ENCODE data around the gene FGF11.

The FGF11 gene

DNA sequence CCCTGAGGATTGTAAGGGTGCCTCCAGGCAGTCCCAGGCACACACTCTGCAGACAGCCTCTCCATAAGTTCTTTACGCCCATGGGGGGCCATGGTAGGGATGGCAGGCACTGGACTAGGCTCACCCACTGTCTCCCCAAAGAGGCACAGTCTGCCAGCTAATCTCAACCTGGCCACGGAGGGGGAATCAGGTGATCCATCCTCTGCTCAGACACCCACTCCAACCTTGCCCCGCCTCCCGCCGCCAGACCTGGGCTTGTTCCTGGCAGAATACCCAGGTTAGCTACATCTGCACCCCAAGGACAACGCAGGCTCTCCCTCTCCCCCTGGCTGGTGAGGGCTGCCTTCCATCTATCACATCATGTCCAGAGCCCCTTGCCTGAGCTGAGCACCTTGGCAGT, 30.4 kb upstream of the FGF11 start:
- no peak for DNase-seq

DNA sequence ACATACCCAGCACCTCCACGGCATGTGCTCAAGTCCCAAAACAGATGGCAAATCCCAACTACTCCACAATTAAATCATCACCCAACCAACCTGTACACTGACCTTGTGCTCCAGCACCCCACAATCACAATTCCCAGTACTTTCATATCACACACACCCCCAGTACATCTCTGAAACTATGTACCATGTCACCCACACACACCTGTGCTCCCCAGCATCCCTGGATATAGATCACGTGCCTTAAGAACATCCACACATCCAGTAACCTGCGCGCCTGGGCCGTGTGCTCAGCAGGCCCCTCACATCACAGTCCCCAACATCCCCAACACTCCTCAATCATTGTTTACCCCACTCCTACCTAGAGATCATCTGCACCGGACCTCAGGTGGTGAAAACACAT, 29.6 kb upstream of the FGF11 start:
- DNase-seq, result no peak

DNA sequence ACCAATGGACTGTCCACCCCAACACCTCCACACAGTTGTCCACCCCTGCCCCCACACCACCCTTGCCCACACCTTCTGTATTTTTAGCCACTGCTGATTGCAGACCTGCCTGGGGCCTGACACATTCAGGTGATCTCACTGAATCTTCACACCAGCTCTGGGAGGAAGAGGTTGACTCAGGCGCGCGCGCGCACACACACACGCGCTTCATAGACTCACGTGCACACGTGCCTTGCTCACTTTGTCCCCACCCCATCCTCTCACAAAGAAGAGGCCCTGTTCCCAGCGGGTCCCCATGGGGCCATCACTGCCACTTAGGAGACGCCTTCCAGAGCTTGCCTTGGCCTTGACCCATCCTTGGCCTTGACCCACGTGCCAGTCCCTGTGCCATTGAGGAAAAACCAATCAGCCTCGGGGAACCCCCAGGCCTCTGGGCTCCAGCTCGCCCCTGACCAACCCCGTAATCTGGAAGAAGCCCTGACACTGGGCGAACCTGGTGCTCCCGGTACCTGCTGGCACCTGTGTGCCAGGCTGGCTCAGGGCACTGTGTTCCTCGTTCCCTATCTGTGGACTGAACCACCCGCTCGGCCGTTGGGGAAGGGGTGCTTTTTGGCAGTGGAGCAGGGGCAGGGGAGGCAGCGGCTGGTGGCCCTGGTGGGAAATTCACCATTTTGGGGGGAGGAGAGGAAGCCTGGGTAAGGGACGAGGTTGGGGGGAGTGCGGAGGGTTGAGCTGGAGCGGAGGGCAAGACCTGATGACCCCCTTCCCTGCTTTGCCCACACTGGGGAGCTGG, 28.5 kb upstream of the FGF11 start:
- no peak for DNase-seq

DNA sequence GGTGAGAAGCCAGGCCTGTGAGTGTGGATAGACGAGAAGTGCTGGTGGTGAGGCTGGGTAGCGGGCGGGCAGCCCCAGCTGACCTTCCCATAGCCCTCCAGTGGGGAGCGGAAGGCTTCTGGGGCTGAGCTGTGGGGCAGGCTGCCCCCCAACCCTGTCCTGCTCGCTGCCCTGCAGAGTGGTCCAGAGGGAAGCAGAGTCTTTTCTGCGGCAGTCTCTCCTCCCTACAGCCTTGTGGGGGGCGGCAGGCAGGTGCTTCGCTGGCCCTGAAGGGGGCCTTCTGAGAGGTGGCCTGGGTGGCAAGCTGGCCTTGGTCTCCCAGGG, 27.9 kb upstream of the FGF11 start:
- DNase-seq, result no peak

DNA sequence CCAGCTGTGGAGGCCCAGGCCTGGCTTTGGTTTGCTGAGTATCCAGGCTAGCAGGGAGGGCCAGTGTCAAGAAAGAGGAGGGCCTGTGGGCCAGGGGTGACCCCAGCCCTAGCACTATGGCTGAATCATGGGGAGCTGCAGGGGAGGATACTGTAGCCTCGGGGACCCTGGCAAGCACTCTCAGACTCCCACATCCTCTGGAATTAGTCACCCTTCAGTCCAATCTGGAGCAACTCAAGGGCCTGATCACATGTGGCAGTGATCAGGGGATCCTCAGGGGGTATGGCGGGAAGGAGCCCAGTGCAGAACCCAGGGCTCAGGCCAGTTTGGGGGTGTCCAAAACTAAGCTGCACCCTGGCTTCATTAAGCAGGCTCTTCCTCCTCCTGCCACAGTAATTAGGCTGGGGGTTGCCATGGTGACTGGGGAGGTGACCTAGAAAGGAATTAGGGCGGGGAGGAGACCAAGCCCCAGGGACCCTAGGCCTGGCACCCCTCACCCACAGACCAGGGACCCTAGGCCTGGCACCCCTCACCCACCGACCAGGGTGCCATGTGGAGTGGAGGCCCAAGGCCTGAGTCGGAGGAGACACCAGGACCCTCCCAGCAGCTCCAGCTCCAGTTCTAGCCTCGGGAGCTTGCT, 25.8 kb upstream of the FGF11 start:
- no peak for DNase-seq

DNA sequence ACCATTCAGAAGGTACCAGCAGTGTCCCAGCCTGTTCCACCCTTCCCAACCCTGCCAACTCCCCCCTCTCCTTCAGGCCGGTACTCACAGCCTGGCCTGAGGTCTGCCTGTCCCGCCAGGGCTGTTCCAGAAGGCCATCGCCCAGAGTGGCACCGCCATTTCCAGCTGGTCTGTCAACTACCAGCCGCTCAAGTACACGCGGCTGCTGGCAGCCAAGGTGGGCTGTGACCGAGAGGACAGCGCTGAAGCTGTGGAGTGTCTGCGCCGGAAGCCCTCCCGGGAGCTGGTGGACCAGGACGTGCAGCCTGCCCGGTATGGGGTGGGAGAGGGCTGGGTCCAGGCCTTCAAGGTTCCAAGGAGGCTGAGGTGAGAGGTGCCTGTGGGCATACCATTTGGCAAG, 24.5 kb upstream of the FGF11 start:
- no peak for DNase-seq

DNA sequence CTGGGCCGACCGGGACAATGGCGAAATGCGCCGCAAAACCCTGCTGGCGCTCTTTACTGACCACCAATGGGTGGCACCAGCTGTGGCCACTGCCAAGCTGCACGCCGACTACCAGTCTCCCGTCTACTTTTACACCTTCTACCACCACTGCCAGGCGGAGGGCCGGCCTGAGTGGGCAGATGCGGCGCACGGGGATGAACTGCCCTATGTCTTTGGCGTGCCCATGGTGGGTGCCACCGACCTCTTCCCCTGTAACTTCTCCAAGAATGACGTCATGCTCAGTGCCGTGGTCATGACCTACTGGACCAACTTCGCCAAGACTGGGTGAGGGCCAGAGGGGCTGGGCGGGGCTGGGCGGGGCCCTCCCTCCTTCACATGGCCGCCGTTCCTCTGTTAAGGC, 23.5 kb upstream of the FGF11 start:
- no peak for DNase-seq

DNA sequence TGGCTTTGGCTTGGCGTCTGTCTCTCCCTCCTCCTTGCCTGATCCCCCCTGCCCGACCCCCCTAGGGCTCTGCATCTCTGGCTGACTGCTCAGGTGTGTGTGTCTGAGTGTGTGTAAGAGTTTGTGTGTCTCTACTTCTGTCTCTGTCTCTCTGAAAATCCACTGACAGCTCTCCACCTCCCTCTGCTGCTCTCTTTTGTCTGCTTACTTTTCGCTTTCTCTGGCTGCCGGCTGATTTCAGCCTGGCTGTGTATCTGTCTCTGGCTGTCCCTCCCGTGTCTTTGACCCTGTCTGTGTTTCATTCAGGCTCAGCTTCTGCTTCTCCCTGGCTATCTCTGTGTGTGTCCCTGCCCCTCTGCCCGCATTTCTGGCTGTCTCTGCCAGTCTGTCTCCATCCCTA, 23.0 kb upstream of the FGF11 start:
- no peak for DNase-seq

DNA sequence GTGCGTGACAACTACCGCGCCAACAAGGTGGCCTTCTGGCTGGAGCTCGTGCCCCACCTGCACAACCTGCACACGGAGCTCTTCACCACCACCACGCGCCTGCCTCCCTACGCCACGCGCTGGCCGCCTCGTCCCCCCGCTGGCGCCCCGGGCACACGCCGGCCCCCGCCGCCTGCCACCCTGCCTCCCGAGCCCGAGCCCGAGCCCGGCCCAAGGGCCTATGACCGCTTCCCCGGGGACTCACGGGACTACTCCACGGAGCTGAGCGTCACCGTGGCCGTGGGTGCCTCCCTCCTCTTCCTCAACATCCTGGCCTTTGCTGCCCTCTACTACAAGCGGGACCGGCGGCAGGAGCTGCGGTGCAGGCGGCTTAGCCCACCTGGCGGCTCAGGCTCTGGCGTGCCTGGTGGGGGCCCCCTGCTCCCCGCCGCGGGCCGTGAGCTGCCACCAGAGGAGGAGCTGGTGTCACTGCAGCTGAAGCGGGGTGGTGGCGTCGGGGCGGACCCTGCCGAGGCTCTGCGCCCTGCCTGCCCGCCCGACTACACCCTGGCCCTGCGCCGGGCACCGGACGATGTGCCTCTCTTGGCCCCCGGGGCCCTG, 22.2 kb upstream of the FGF11 start:
- no peak for DNase-seq

DNA sequence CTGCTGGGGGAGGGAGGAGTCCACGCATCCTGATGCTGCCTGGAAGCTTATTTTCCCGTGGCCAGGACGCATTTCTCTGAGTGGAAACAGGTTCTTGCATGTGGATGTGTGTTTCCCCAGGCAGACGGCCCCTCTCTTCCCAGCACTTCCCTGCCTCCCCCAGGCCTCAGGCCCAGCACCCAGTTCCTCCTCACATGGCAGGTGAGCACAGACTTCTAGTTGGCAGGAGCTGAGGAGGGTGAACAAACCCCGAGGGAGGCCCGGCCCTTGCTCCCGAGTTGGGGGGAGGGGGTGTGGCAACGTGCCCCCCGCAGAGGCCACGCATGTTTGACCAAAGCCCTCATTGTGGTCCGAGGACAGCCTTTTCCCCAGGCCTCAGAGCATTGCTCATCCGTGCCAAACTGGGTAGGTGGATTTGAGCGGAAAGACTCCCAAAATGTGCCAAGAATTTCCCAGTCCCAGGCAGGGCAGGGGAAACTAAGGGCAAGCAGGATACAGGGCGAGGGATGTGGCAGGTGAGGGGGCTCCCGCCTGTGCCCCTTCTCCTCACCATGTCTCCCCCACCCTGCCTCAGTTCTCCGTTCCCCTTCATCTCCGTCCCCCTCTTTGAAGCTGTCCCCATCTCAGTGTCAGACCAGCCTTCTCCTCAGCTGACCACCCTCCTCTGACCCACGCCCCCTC, 20.7 kb upstream of the FGF11 start:
- DNase-seq, result no peak

DNA sequence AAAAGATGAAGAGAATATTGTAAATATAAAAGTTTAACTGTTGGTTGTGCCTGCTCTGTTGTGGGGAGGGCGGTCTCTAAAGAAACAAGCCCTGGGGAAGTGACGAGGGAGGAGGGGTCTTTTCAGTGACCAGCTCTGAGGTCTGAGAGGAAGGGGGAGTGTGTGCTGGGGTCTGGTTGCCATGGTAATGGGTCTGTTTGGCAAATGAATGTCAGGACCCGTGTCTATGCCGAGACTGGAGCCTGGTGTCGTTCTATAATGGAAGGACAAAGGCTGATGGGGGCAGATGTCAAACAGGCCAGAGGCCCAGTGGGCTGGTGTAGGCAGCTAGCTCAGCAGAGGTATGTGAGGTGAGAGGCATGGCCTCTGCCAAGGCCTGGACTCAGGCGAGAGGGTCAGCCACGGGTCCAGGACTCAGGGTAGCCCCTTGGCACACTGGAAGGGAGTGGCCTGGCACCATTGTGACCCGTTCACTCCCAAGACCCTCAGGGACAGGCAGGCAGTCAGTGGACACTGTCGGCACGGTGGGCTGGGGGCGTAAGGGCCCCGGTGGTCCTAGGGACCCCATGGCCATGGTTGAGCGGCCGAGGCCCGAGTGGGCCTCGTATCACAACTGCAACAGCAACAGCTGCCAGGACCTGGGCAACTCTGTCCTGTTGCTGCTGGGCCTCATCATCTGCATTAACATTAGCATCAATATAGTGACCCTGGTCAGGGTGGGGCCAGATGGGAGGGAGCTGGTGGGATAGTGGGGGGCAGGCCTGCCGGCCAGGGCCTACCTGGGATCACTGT, 19.3 kb upstream of the FGF11 start, which contains the start of gene SPEM1:
TSS of gene SPEM1 (plus strand) at position 506 of the 792 bp plus-strand sequence. CDS start at position 567, 61 bp downstream.
- DNase-seq, result no peak

DNA sequence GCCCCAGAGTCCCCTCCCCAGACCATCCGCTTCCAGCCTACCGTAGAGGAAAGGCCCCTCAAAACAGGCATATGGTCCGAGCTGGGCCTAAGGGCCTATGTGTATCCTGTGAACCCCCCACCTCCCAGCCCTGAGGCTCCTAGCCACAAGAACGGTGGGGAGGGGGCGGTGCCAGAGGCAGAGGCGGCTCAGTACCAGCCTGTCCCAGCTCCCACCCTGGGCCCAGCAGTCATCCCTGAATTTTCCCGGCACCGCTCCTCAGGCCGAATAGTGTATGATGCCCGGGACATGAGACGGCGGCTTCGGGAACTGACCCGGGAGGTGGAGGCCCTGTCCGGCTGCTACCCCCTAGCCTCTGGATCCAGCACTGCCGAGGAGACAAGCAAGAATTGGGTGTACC, 18.1 kb upstream of the FGF11 start:
- no peak for DNase-seq

DNA sequence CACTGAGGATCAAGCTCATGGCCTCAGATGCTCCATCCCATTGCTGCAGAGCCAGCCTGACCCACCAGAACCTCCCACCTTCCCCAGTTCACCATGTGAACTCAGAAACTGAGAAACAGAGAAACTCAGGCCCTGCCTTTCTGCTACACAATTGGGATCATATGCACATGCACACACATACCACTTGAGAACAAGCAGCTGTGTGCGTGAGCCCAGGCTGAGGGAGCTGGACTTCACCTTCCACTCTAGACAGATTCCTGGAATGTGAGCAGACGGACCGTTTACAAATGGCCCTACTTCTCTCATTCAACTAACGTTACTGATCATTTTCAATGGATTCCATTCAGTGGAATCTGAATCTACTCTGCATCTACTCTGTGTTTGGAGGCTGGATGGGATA, 15.6 kb upstream of the FGF11 start:
- no peak for DNase-seq

DNA sequence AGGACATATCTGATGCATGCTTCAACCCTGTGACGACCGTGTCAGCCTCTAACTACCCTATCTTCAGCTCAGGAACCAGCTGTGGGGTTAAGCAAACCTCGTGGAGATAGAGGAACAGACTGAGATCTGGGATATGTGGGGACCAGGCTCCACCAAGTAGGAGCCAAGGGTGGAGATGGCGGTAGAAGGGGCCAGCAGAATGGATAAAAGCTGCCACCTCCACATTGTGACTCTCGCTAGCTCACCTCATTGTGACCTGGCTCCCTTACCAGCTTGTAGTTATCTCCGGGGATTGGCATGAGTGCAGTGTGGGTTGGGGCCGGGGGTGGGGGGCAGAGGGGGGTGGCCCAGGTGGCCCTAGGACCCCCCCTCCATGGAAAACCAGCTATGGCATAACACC, 14.0 kb upstream of the FGF11 start, which contains the start of gene SPEM2:
TSS of gene SPEM2 (plus strand) at position 301 of the 400 bp plus-strand sequence. CDS start at position 374, 73 bp downstream.
- no peak for DNase-seq

DNA sequence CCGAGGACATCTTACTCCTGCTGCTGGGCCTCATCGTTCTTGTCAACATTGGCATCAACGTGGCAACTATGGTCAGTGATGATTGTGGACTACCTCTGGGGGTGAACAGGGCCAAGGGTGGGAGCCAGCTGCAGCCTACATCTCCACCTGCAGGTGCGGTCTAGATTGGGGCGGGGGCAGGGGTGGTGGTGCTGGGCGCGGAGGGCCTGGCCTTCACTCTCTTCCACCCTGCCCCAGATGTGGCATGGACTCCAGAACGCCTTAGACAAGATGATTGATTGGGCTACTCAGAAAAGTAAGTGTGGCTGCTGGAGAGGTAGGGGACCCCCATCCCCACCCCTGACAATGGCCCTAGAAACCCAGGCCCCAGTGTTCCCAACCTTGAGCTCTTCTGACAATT, 13.6 kb upstream of the FGF11 start:
- DNase-seq, result no peak

DNA sequence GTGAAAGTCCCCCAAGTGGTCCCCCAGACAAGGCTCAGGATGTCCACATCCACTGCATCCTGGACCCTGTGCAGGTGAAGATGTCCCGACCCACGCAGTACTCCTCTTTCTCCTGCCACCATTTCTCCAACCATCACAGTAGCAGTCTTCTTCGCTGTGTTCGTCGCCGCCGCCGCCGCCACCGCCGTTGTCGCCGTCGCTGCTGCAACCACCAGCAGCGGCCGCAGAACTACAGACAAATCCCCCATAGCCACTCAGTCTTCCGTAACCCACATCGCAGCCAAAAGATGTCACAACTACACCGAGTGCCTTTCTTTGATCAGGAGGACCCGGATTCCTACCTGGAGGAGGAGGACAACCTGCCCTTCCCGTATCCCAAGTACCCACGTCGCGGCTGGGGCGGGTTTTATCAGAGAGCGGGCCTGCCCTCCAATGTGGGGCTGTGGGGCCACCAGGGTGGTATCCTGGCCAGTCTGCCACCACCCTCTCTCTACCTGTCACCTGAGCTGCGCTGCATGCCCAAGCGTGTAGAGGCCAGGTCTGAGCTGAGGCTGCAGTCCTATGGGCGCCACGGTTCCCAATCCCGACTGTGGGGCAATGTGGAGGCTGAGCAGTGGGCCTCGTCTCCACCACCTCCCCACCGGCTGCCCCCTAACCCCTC, 13.0 kb upstream of the FGF11 start:
- no peak for DNase-seq

DNA sequence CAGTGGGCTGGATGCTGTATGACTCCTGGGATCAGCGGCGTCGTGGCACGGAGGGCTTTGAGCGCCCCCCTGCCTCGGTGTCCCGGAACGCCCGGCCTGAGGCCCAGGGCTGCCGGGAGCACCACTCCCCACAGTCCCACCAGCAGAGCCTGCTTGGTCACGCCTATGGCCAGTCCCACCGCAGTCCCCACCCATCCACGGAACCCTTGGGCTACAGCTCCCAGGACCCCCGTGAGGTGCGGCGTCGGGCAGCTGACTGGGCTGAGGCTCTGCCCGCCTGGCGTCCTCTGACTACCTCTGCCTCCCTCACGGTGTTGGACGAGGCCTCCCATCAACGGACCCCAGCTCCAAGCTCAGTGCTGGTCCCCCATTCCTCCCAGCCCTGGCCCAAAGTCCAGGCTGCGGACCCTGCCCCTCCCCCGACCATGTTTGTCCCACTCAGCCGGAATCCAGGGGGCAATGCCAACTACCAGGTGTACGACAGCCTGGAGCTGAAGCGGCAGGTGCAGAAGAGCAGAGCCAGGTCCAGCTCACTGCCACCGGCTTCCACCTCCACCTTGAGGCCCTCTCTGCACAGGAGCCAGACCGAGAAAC, 12.3 kb upstream of the FGF11 start:
- DNase-seq, result no peak

DNA sequence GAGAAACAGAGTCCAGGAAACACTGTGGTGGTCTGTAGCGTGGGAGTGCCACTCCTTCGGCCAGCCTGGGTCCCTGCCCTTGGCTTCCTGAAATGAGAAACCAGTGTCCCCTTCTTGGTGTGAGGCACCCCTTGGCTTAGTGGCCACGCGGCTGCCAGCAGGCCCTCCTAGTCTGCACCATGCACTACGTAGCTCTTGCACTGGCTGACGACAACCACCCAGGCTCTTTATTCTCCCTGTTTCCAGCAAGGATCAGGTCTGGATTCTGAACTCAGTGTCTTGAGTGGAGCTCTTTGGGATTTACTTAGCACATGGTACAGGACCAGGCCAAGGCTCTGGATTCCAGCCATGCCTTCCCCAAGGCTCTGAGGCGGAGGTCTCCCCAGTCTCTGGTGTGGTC, 11.8 kb upstream of the FGF11 start:
- no peak for DNase-seq

DNA sequence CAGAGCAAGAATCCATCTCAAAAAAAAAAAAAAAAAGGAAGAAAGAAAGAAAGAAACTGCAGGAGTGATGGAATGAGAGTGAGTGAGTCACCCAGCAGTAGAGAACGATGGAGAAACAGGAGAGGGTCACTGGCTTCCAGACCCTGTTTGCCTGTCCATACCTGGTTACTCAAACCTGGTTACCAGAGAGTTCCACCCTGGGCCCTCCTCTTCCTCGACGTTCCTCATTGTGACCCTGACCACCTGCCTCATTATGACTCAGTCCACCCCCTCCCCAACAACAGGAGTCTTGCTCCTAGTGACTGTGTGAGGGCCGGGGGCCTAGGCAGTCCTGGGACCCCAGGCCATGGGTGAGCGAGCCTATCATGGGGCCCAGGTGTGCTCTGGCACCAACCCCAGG, 10.8 kb upstream of the FGF11 start, which contains the start of gene SPEM3:
TSS of gene SPEM3 (plus strand) at position 301 of the 400 bp plus-strand sequence. CDS start at position 347, 46 bp downstream.
- no peak for DNase-seq

DNA sequence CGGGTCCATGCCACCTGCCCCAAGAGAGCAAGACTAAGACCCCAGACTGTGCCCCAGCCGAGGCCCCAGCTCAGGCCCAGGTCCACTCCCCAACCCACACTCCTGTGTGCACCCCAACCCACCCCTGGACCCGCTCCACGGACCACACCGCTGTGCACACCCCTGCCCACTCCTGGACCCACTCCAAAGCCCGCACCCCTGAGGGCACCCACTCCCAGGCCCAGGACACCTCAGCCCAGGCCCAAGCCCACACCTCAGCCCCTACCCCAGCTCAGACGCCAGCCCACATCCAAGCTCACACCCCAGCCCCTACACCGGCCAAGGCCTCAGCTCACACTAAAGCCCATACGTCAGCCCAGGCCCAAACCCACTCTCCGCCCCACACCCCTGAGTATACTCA, 9.6 kb upstream of the FGF11 start:
- DNase-seq, result no peak

DNA sequence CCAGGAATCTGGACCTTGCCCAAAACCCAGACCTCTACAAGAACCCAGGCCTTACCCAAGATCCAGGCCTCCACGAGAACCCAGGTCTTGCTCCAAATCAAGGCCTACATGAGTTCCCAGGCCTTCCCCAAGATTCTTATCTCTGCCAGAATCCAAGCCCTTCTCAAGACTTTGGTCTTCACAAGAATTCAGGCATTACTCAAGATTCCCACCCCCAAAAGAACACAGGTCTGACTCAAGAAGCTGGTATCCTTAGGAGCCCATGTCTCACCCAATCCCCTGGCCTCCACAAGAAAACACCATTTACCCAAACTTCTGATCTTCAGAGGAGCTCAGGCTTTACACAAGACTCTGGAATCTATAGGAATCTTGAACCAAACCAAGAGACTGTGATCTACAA, 8.1 kb upstream of the FGF11 start:
- DNase-seq, result no peak

DNA sequence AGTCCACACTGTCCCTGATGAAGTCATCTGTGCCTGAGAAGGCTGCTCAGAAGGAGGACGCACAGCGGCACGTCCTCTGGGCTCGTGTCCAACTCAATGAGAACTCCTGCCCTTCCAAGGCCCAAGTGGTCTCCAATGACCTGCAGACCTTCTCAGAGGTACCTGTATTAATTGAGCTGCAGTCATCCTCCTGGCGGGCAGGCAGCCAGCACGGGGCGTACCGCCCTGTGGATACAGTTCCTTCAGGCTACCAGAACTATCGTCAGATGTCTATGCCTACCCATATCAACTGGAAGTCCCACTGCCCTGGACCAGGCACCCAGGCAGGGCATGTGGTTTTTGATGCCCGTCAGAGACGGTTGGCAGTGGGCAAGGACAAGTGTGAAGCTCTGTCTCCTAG, 7.0 kb upstream of the FGF11 start:
- DNase-seq, result no peak
